Transverse colon (tissue), 4 donors: ENCODE measurements around the gene CETN1. TPM values are rescaled to one million over a fixed set of nuclear protein-coding genes. Genes with fewer than 3 reads are reported as not detected.

ENCODE experiments used
- DNase-seq: peaks from one replicate; pipeline ENCODE4 v3.0.0-alpha.2; 2019
- H3K27ac ChIP-seq, 4 donors: fragments of 200-600 bp; sonication (generic); 2 replicates each; pipeline ENCODE4 v1.5.1; 2016 to 2018; ENCODE audit warnings: inconsistent platforms in 4 of 4
- H3K27me3 ChIP-seq: fragments of 200-600 bp; sonication (generic); 2 replicates; pipeline ENCODE4 v1.5.1; 2017; ENCODE audit warnings: inconsistent platforms
- H3K36me3 ChIP-seq, 4 donors: fragments of 200-600 bp; sonication (generic); 2 replicates each; pipeline ENCODE4 v1.5.1; 2017 to 2019; ENCODE audit warnings: inconsistent platforms in 4 of 4
- H3K4me1 ChIP-seq, 4 donors: fragments of 200-600 bp; sonication (generic); 2 replicates each; pipeline ENCODE4 v1.5.1; 2017 to 2020; ENCODE audit warnings: inconsistent platforms in 4 of 4
- H3K4me3 ChIP-seq, 4 donors: fragments of 200-600 bp; sonication (generic); 1 replicate in 1 of 4; 2 replicates in 3 of 4; pipeline versions ENCODE4 v1.5.1 to v1.6.1; 2017 to 2019; ENCODE audit warnings: inconsistent platforms in 4 of 4
- H3K9me3 ChIP-seq, 2 donors: fragments of 200-600 bp; sonication (generic); 2 replicates each; pipeline ENCODE4 v1.5.1; 2017 to 2019; ENCODE audit warnings: inconsistent platforms in 2 of 2
- EP300 ChIP-seq: sonication (generic); formaldehyde crosslinking; IDR thresholded peaks from one replicate; pipeline ENCODE4 v1.6.1; 2017; ENCODE audit warnings: antibody characterized with exemption, low read depth
- POLR2A ChIP-seq: fragments of 450-650 bp; IDR thresholded peaks from one replicate; pipeline ENCODE4 v1.6.1; 2016; ENCODE audit warnings: antibody characterized with exemption, mild to moderate bottlenecking, moderate library complexity
- POLR2AphosphoS5 ChIP-seq, 3 donors: sonication (generic); formaldehyde crosslinking; IDR thresholded peaks; one replicate each; pipeline ENCODE4 v1.6.1; 2016; ENCODE audit warnings: antibody characterized with exemption in 3 of 3
- WGBS, 2 donors: methylation state at CpG; one replicate each; pipeline ENCODE4 v1.1.5; 2018; ENCODE audit warnings: low coverage in 1 of 2; 5-methylcytosine and 5-hydroxymethylcytosine counted together
- in situ Hi-C, 4 donors: fragments of 200-750 bp; cut with MboI; loops; one replicate each; pipeline versions ENCODE4 v1.15.0 to v1.15.1; 2017; ENCODE audit warnings: low sequenced_read_pairs in 3 of 4, low pct_ligation_motif_present in 1 of 4, low pct_unique_long_range_greater_than_20kb in 1 of 4
- intact Hi-C: fragments of 100-400 bp; cut with DNase I; formaldehyde crosslinking; loops from one replicate; pipeline ENCODE4 v1.15.1; 2023; ENCODE audit warnings: low total_unique reads
- total RNA-seq, 4 donors: library from RNA; depleted of rRNA; stranded (reverse); fragments of >200 nt; gene quantifications; one replicate each; pipeline ENCODE4 v1.1.0, GENCODE V29; 2016
- TF ChIP-seq, protein P1 (sequence below), 5 experiments: fragments of 200-600 bp in 3 of 5; fragments of 450-650 bp in 2 of 5; sonication (generic) in 3 of 5; IDR thresholded peaks; 1 replicate in 2 of 5; 2 replicates in 3 of 5; pipeline ENCODE4 v1.5.1; 2016 to 2017; ENCODE audit warnings: antibody characterized with exemption in 5 of 5, inconsistent platforms in 3 of 5, mild to moderate bottlenecking in 2 of 5, moderate library complexity in 1 of 5

CETN1 gene
- total RNA-seq, 4 donors from 2014 or later = not detected

DNA sequence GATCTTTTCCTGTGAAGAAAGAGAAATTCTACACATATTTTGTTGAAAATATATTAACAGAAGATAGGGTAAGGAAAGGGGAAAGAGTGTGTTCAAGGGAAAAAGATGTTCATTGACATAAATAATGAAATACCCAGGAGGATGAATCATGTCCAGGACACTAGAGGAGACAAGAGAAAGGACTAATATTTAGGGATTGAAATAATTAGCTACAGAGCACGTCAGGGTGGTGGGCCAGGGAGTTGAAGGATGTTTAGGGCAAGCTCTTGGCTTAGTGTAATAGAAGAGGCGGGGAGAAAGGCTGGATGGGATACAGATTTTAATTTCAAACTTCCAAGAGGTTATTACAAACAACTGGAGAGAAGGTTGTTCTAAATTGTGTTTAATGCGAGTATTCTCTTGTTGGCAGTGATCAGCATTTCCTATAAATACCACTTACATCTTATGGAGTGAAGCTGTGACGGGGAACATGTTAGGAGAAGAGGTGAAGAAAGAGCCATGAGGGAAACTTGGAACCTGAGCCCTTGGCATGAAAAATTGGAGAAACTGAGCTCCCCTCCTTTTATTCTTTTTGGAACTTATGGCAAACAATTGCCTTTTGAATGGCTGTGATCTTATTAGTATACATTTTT lies 36.6 kb upstream of the CETN1 start:
- Histone ChIP-seq H3K9me3 (no peaks in the 10 kb centered on the region), H3K27ac (no peak overlapping the region), H3K4me1 (no peaks in the 10 kb centered on the region), H3K36me3 (no peaks in the 10 kb centered on the region), H3K27me3 (no peaks in the 10 kb centered on the region), H3K4me3 (no peak overlapping the region)
- intact Hi-C loops (no loop called here), in situ Hi-C loops (no loop called here)
- TF ChIP-seq POLR2A = no peak
- TF ChIP-seq EP300 = no peak
- TF ChIP-seq, protein P1, sequence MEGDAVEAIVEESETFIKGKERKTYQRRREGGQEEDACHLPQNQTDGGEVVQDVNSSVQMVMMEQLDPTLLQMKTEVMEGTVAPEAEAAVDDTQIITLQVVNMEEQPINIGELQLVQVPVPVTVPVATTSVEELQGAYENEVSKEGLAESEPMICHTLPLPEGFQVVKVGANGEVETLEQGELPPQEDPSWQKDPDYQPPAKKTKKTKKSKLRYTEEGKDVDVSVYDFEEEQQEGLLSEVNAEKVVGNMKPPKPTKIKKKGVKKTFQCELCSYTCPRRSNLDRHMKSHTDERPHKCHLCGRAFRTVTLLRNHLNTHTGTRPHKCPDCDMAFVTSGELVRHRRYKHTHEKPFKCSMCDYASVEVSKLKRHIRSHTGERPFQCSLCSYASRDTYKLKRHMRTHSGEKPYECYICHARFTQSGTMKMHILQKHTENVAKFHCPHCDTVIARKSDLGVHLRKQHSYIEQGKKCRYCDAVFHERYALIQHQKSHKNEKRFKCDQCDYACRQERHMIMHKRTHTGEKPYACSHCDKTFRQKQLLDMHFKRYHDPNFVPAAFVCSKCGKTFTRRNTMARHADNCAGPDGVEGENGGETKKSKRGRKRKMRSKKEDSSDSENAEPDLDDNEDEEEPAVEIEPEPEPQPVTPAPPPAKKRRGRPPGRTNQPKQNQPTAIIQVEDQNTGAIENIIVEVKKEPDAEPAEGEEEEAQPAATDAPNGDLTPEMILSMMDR (IDR thresholded peaks at IDR 0.05) = no peak
- no peak for TF ChIP-seq POLR2AphosphoS5 (IDR thresholded peaks at IDR 0.05)
- WGBS, 2 donors = 60 to 63% methylated on average over 4 of the region's 4 CpGs
- no peak for DNase-seq

DNA sequence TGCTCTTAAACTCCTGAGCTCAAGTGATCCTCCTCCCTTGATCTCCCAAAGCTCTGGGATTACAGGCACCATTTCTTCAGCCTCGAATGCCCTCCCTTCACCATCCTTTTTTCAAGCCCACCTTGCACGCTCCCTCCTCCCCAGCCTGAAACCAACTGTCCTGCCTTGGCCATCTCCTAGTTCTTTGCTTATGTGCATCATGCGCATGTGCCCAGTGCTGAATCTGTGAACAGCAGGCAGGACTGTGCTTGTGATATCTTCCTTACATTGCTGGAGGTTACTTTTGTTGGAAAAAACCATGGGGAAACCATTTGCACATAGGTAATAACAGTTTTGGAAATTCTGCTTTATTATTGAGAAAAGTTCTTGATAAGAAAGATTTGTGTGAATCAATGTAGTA lies 30.2 kb upstream of the CETN1 start:
- WGBS, 2 donors = 79 to 88% methylated on average over 3 of the region's 3 CpGs
- TF ChIP-seq POLR2AphosphoS5 (IDR thresholded peaks at IDR 0.05) = no peak
- TF ChIP-seq POLR2A = no peak
- no peak for TF ChIP-seq EP300
- TF ChIP-seq, protein P1 (IDR thresholded peaks at IDR 0.05) = no peak
- Histone ChIP-seq H3K27ac (no peak overlapping the region), H3K9me3 (no peaks in the 10 kb centered on the region), H3K4me3 (no peak overlapping the region), H3K4me1 (no peaks in the 10 kb centered on the region), H3K36me3 (no peaks in the 10 kb centered on the region), H3K27me3 (no peaks in the 10 kb centered on the region)
- DNase-seq = no peak
- in situ Hi-C loops = no loop called here
- intact Hi-C loops = no loop called here

DNA sequence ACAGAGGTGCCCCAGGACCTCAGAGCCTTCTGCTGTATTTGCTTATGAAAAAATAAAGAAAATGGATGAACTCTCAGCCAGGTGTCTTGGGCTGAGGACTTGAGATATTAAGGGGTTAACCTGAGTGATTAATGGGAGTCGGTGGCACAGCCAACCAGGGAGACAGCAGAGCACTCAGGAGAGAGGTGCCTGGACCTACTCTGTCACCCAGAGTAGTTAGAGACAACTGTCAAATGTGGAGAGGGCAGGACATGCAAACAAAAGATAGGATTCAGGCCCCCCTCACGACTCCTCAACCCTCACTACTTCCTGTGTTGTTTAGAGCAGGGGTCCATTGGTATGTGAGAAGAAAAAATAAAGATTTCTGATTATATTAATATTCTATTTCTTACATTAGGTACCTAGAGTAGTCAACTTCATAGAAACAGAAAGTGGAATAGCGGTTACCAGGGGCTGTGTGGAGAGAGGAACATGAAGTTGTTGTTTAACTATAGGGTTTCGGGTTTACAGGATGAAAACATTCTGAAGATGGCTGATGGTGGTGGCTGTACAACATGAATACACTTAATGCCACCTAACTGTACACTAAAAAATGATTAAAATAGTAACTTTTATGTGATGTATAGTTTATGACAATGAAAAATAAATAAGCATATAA lies 28.6 kb upstream of the CETN1 start:
- no peak for TF ChIP-seq EP300
- TF ChIP-seq, protein P1 (IDR thresholded peaks at IDR 0.05) = no peak
- in situ Hi-C loops (no loop called here), intact Hi-C loops (no loop called here)
- no peaks in the 10 kb centered on the region for H3K4me1 ChIP-seq
- H3K36me3 ChIP-seq = no peaks in the 10 kb centered on the region
- H3K27me3 ChIP-seq = no peaks in the 10 kb centered on the region
- no peak for DNase-seq
- H3K9me3 ChIP-seq = no peaks in the 10 kb centered on the region
- no peak overlapping the region for H3K4me3 ChIP-seq
- H3K27ac ChIP-seq = no peak overlapping the region
- WGBS, 2 donors = 62 to 70% methylated on average over 3 to 4 of the region's 4 CpGs

DNA sequence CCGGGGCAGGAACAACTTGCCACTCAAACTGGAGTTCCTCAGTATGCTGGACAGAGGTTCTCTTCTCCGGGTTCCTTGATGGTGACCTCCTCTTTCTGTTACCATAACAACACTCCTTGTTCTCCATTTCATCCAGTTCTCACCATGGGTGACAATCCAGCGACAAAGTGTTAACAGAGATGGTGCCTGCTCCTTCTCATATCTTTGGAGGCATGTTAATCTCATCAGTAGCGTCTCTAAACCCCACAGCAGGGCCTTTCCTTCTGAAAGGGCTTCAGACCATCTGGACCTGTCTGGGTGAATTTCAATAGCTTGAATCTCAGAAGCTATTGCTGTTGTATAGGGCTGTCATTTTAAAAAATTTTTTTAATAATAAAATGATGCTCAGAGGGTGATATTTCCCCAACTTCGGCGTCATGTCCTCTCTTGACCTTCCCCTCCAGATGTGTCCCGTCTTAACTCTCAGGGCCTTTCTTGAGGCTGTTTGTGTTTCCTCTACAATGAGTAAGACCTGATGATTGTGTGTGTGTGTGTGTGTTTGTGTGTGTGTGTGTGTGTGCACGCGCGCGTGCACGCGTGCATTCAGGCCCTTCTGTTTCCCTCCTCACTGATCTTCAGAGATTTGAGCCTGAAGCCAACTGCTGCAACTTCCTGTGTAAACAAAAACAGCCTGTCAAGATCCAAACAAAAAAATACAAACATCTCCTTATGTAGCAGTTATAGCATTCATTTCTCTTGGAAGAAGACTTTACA lies 24.3 kb upstream of the CETN1 start:
- no peak for DNase-seq
- H3K36me3 ChIP-seq = no peaks in the 10 kb centered on the region
- H3K27ac ChIP-seq = no peak overlapping the region
- in situ Hi-C loops (no loop called here), intact Hi-C loops (no loop called here)
- TF ChIP-seq POLR2A (no peak), EP300 (no peak), POLR2AphosphoS5 (IDR thresholded peaks at IDR 0.05) (no peak)
- TF ChIP-seq, protein P1 (IDR thresholded peaks at IDR 0.05) = no peak
- WGBS, 2 donors = 70 to 77% methylated on average over 10 to 13 of the region's 13 CpGs
- H3K9me3 ChIP-seq = no peaks in the 10 kb centered on the region
- no peak overlapping the region for H3K4me3 ChIP-seq
- H3K27me3 ChIP-seq = no peaks in the 10 kb centered on the region
- no peaks in the 10 kb centered on the region for H3K4me1 ChIP-seq
